H1 (cell line): ENCODE measurements around the gene LCORL. TPM values are rescaled to one million over a fixed set of nuclear protein-coding genes. Genes with fewer than 3 reads are reported as not detected.

ENCODE experiments used
- BCL11A ChIP-seq, 2 experiments: IDR thresholded peaks; one replicate each; pipeline ENCODE4 v1.6.1; 2011; ENCODE audit warnings: low read depth in 2 of 2, low read length in 2 of 2, mild to moderate bottlenecking in 2 of 2
- BRCA1 ChIP-seq: IDR thresholded peaks from 2 replicates; pipeline ENCODE4 v1.6.1; 2012; ENCODE audit warnings: low read depth, low read length, improper control_type of control experiment
- E2F6 ChIP-seq: IDR thresholded peaks from 2 replicates; pipeline ENCODE4 v1.6.1; 2012; ENCODE audit warnings: inconsistent platforms
- GTF2F1 ChIP-seq: IDR thresholded peaks from 2 replicates; pipeline ENCODE4 v1.6.1; 2012; ENCODE audit warnings: low read depth, low read length, improper control_type of control experiment, borderline replicate concordance
- SP1 ChIP-seq: IDR thresholded peaks from 2 replicates; pipeline ENCODE4 v1.6.1; 2011; ENCODE audit warnings: low read depth, low read length
- polyA plus RNA-seq, 7 experiments: library from polyadenylated mRNA; depleted of rRNA in 3 of 7; stranded (reverse) in 5 of 7; unstranded in 2 of 7; fragments of >200 nt in 5 of 7; fragments of 200-250 nt in 2 of 7; gene quantifications; 1 replicate in 5 of 7; 2 replicates in 1 of 7; 4 replicates in 1 of 7; pipeline versions ENCODE4 v1.2.1 to v1.2.3, GENCODE V29; 2011 to 2013; ENCODE audit warnings: missing spikeins in 2 of 7, mixed read lengths in 2 of 7
- total RNA-seq: library from RNA; stranded (reverse); fragmentation: NEBNext Ultra II Directional; extraction: Animal tissue kit (Norgen Biotek cat#: 25700); gene quantifications from 2 replicates; pipeline ENCODE4 v1.2.1, GENCODE V29; 2021

Gene LCORL
- total and polyA plus RNA-seq, 2 of the 8 experiments (the other 6 are each of a cell fraction or from before 2014, with no cell fraction given): 2.2 to 19.2 TPM

GRCh38 chr4:18052158-18052557 is 30.6 kb upstream of the LCORL start (continued):
- no peak for TF ChIP-seq GTF2F1
- no peak for TF ChIP-seq SP1
- no peak for TF ChIP-seq BCL11A (IDR thresholded peaks at IDR 0.05; ENCODE audit: low read depth in 2 of 2, low read length in 2 of 2)
- TF ChIP-seq BRCA1: no peak
- no peak for TF ChIP-seq E2F6
